ENCODE results near the gene ANKS1B. TPM values are rescaled to one million over a fixed set of nuclear protein-coding genes. Genes with fewer than 3 reads are reported as not detected.

The ANKS1B gene
- total RNA-seq, 1 experiment from 2014 or later, result 5.8 TPM

GRCh38 chr12:99906786-99907579 is 77.8 kb downstream of the ANKS1B start:
- H3K27ac Mint-ChIP-seq, result no peak overlapping the region
- POLR2A ChIA-PET, result no interaction called here
- no peak for ATAC-seq
- H3K4me1 Mint-ChIP-seq, result no peaks in the 10 kb centered on the region
- DNase-seq (ENCODE audit: low spot score), result no peak
- TF ChIP-seq CREB1 (CRISPR knock-in tag; IDR thresholded peaks at IDR 0.05) (no peak), PREB (CRISPR knock-in tag; IDR thresholded peaks at IDR 0.05; ENCODE audit: borderline replicate concordance) (no peak)
- CTCF ChIA-PET, result no interaction called here
- no peak overlapping the region for H3K4me3 Mint-ChIP-seq
- no peaks in the 10 kb centered on the region for H3K36me3 Mint-ChIP-seq
- H3K27me3 Mint-ChIP-seq (ENCODE audit: low read depth), result no peaks in the 10 kb centered on the region
- H3K9me3 Mint-ChIP-seq, result no peaks in the 10 kb centered on the region

GRCh38 chr12:99901181-99901580 is 83.6 kb downstream of the ANKS1B start:
- no peaks in the 10 kb centered on the region for H3K9me3 Mint-ChIP-seq
- H3K27ac Mint-ChIP-seq, result no peak overlapping the region
- no peak for TF ChIP-seq SMAD3 (CRISPR knock-in tag; IDR thresholded peaks at IDR 0.05; ENCODE audit: borderline replicate concordance)
- no peak for TF ChIP-seq SMAD4 (CRISPR knock-in tag; IDR thresholded peaks at IDR 0.05)
- no peak for TF ChIP-seq ELF4 (CRISPR knock-in tag; IDR thresholded peaks at IDR 0.05; ENCODE audit: low read depth)
- TF ChIP-seq ATF3 (CRISPR knock-in tag; conservative IDR thresholded peaks at IDR 0.05), result no peak
- no peak for TF ChIP-seq ETV6 (CRISPR knock-in tag; IDR thresholded peaks at IDR 0.05)
- TF ChIP-seq ZNF219 (CRISPR knock-in tag; IDR thresholded peaks at IDR 0.05; ENCODE audit: borderline replicate concordance), result no peak
- no peak for TF ChIP-seq ATF2 (CRISPR knock-in tag; IDR thresholded peaks at IDR 0.05; ENCODE audit: borderline replicate concordance, low read depth)
- TF ChIP-seq ERG (CRISPR knock-in tag; IDR thresholded peaks at IDR 0.05), result no peak
- no peak for TF ChIP-seq MAX (CRISPR knock-in tag; IDR thresholded peaks at IDR 0.05)
- no peak for ATAC-seq
- ChIA-PET POLR2A (interaction anchor here (0.5 kb wide), 1 partner anchor 525 kb away, joined by 3 read pairs; no protein-coding TSS in a partner anchor), CTCF (no interaction called here)
- DNase-seq (ENCODE audit: low spot score), result no peak
- no peaks in the 10 kb centered on the region for H3K36me3 Mint-ChIP-seq
- no peaks in the 10 kb centered on the region for H3K27me3 Mint-ChIP-seq (ENCODE audit: low read depth)
- no peak overlapping the region for H3K4me3 Mint-ChIP-seq
- no peaks in the 10 kb centered on the region for H3K4me1 Mint-ChIP-seq

GRCh38 chr12:99898645-99899044 is 86.1 kb downstream of the ANKS1B start:
- CTCF ChIA-PET, result no interaction called here
- Mint-ChIP-seq H3K27me3 (ENCODE audit: low read depth) (no peaks in the 10 kb centered on the region), H3K9me3 (peaks cover 4% of the 10 kb centered on the region), H3K27ac (no peak overlapping the region), H3K4me3 (no peak overlapping the region), H3K36me3 (no peaks in the 10 kb centered on the region), H3K4me1 (no peaks in the 10 kb centered on the region)
- no peak for ATAC-seq
- no peak for DNase-seq (ENCODE audit: low spot score)
- POLR2A ChIA-PET, result no interaction called here
- TF ChIP-seq E2F1 (CRISPR knock-in tag; IDR thresholded peaks at IDR 0.05), result no peak

GRCh38 chr12:99879439-99879838 is 105.3 kb downstream of the ANKS1B start:
- Mint-ChIP-seq H3K4me1 (0 out of 2 replicates have a peak, but pooled peaks cover 2% of the 10 kb centered on the region), H3K27me3 (ENCODE audit: low read depth) (no peaks in the 10 kb centered on the region), H3K27ac (no peak overlapping the region), H3K4me3 (no peak overlapping the region), H3K36me3 (no peaks in the 10 kb centered on the region), H3K9me3 (no peaks in the 10 kb centered on the region)
- ChIA-PET POLR2A (no interaction called here), CTCF (no interaction called here)
- no peak for ATAC-seq
- DNase-seq (ENCODE audit: low spot score), result no peak
- no peak for TF ChIP-seq ZNF416 (CRISPR knock-in tag; IDR thresholded peaks at IDR 0.05)
- TF ChIP-seq PREB (CRISPR knock-in tag; IDR thresholded peaks at IDR 0.05; ENCODE audit: borderline replicate concordance), result no peak
- no peak for TF ChIP-seq SOX15 (CRISPR knock-in tag; IDR thresholded peaks at IDR 0.05)
- TF ChIP-seq RORB (CRISPR knock-in tag; IDR thresholded peaks at IDR 0.05), result no peak
- no peak for TF ChIP-seq ZNF317 (CRISPR knock-in tag; IDR thresholded peaks at IDR 0.05; ENCODE audit: borderline replicate concordance, low read depth)
- TF ChIP-seq SMAD4 (CRISPR knock-in tag; IDR thresholded peaks at IDR 0.05), result no peak
- no peak for TF ChIP-seq ATF2 (CRISPR knock-in tag; IDR thresholded peaks at IDR 0.05; ENCODE audit: borderline replicate concordance, low read depth)
- TF ChIP-seq ZNF232 (CRISPR knock-in tag; IDR thresholded peaks at IDR 0.05), result no peak
- no peak for TF ChIP-seq ERG (CRISPR knock-in tag; IDR thresholded peaks at IDR 0.05)
- TF ChIP-seq PRRX2 (CRISPR knock-in tag; IDR thresholded peaks at IDR 0.05), result no peak
